Chondrocyte (in vitro differentiated cells): Measurements from ENCODE around the gene SPEF2. TPM values are rescaled to one million over a fixed set of nuclear protein-coding genes. Genes with fewer than 3 reads are reported as not detected.

Experiments
- DNase-seq: peaks from one replicate; pipeline ENCODE4 v3.0.0; 2021; ENCODE audit warnings: mixed read lengths, low spot score
- H3K27ac Mint-ChIP-seq: one replicate; pipeline ENCODE4 v1.8.0; 2021; ENCODE audit warnings: mild to moderate bottlenecking, moderate library complexity, mixed read lengths; ENCODE audit not compliant: unreplicated experiment
- H3K27me3 Mint-ChIP-seq: 2 replicates; pipeline ENCODE4 v1.8.0; 2021; ENCODE audit warnings: low read depth, mixed read lengths
- H3K36me3 Mint-ChIP-seq: 2 replicates; pipeline ENCODE4 v1.8.0; 2021; ENCODE audit warnings: low read depth, mixed read lengths
- H3K4me1 Mint-ChIP-seq: 2 replicates; pipeline ENCODE4 v1.8.0; 2021; ENCODE audit warnings: low read depth, mild to moderate bottlenecking, mixed read lengths
- H3K4me3 Mint-ChIP-seq: one replicate; pipeline ENCODE4 v1.8.0; 2021; ENCODE audit warnings: mild to moderate bottlenecking, moderate library complexity, mixed read lengths; ENCODE audit not compliant: unreplicated experiment
- H3K9me3 Mint-ChIP-seq: 2 replicates; pipeline ENCODE4 v1.8.0; 2021; ENCODE audit warnings: low read depth, mixed read lengths
- total RNA-seq: library from RNA; stranded (reverse); gene quantifications from 3 replicates; pipeline ENCODE4 v1.2.1, GENCODE V29; 2021
- TF ChIP-seq, protein P1 (sequence below): fragments of 200-600 bp; sonication (generic); IDR thresholded peaks from 2 replicates; pipeline ENCODE4 v1.5.0; 2021; ENCODE audit warnings: antibody characterized with exemption, mild to moderate bottlenecking, moderate library complexity

SPEF2 gene
- total RNA-seq, 1 donor from 2014 or later = 3.1 TPM

DNA sequence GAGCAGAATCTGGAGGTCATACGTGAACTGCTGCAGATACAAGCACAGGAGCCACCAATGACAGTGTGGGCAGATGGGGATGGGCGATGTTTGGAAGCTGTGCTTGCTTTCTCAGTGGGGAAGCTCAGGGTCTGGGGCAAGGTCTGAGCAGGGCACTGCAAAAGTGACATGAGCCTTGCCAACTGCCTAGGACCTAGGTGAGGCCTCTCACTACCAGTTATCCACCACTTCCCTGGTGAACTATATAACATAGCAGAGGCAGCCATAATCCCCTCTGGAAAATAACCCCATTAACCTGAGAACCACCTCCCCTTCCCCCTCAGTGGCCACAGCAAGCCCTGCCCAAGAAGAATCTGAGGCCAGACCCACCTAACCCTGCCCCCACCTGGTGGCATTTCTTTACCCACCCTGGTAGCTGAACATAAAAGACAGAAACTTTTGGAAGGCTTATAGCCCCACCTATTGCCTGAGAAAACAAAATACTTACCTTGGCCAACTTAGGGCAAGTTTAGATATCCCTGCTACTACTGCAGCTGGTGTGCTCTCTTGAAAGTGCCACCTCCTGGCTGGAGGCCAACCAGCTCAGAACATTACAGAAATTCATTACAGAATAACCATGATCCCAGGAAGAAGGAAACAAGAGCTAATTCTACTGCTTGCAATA lies 18.8 kb upstream of the SPEF2 start:
- H3K36me3 Mint-ChIP-seq = no peaks in the 10 kb centered on the region
- no peak for DNase-seq
- no peak overlapping the region for H3K27ac Mint-ChIP-seq
- H3K27me3 Mint-ChIP-seq = peaks cover 32% of the 10 kb centered on the region
- TF ChIP-seq, protein P1, sequence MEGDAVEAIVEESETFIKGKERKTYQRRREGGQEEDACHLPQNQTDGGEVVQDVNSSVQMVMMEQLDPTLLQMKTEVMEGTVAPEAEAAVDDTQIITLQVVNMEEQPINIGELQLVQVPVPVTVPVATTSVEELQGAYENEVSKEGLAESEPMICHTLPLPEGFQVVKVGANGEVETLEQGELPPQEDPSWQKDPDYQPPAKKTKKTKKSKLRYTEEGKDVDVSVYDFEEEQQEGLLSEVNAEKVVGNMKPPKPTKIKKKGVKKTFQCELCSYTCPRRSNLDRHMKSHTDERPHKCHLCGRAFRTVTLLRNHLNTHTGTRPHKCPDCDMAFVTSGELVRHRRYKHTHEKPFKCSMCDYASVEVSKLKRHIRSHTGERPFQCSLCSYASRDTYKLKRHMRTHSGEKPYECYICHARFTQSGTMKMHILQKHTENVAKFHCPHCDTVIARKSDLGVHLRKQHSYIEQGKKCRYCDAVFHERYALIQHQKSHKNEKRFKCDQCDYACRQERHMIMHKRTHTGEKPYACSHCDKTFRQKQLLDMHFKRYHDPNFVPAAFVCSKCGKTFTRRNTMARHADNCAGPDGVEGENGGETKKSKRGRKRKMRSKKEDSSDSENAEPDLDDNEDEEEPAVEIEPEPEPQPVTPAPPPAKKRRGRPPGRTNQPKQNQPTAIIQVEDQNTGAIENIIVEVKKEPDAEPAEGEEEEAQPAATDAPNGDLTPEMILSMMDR = peak; percentile 37
- H3K4me1 Mint-ChIP-seq = no peaks in the 10 kb centered on the region
- peaks cover 2% of the 10 kb centered on the region for H3K9me3 Mint-ChIP-seq
- H3K4me3 Mint-ChIP-seq = no peak overlapping the region

DNA sequence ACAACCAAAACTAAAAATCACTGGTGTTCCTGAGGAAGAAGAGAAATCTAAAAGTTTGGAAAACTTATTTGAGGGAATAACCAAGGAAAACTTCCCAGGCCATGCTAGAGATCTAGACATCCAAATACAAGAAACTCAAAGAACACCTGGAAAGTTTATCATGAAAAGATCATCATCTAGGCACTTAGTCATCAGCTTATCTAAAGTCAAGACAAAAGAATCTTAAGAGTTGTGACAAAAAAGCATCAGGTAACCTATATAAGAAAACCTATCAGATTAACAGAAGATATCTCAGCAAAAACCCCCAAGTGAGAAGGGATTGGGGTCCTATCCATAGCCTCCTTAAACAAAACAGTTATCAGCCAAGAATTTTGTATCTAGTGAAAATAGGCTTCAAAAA lies 17.1 kb upstream of the SPEF2 start:
- H3K4me3 Mint-ChIP-seq = no peak overlapping the region
- TF ChIP-seq, protein P1 = no peak
- H3K4me1 Mint-ChIP-seq = no peaks in the 10 kb centered on the region
- H3K36me3 Mint-ChIP-seq = no peaks in the 10 kb centered on the region
- no peak for DNase-seq
- no peak overlapping the region for H3K27ac Mint-ChIP-seq
- H3K27me3 Mint-ChIP-seq = peaks cover 36% of the 10 kb centered on the region
- peaks cover 15% of the 10 kb centered on the region for H3K9me3 Mint-ChIP-seq

DNA sequence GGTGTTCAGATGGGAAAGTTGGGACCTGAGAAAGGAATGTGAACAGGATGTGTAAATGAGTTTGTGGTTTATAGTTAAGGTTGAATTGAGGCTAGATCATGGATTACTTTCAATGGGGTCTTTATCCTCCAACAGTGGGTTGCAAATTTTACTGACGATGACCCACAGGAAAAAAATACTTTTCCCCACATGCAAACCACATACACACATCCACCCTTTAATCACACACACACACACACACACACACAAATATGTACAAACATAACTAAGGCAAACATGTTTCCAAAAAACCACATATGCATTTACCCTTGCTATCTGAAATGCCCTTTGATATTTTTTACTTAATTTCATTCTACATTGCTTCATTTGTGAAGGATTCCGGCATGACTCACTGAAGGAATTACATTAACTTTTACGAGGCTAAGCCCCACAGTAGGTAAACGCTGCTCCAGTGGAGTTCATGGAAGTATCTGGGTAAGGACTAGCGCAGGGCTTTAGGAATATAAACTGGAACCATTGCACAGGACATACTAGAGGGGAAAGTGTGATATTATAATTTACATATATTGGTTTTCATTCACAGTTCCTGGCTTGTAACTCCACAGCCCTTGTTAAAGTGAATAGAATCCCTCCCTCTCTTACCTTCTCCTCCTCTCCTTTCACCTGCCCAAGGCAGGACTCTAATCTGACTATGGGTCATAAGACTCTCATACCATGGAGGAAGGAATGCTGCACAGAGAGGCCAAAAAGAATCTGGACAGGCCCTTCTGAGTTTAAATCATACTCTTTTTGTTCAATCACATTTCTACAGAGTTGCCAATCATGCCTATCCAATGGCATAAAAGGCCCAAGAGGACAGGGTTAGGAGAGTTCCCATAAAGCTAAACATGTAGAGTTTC lies 8.5 kb upstream of the SPEF2 start:
- TF ChIP-seq, protein P1 = no peak
- H3K4me3 Mint-ChIP-seq = no peak overlapping the region
- no peaks in the 10 kb centered on the region for H3K36me3 Mint-ChIP-seq
- H3K27me3 Mint-ChIP-seq = peaks cover 8% of the 10 kb centered on the region
- H3K4me1 Mint-ChIP-seq = no peaks in the 10 kb centered on the region
- DNase-seq = no peak
- peaks cover 23% of the 10 kb centered on the region for H3K9me3 Mint-ChIP-seq
- H3K27ac Mint-ChIP-seq = no peak overlapping the region

DNA sequence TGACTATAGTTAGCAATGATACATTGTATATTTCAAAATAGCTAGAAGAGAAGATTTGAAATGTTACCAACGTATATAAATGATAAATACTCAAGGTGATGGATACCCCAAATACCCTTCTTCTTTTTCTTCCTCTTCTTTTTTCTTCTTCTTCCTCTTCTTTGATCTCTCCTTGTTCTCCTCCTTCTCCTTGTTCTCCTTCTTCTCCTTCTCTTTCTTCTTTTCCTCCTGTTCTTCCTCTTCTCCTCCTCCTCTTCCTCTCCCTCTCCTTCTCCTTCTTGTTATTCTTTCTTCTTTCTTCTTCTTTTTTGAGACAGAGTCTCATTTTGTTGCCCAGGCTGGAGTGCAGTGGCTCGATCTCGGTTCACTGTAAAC lies 616 bp upstream of the SPEF2 start:
- Mint-ChIP-seq H3K27ac (no peak overlapping the region), H3K4me3 (peak overlapping the region; percentile 98), H3K27me3 (peaks cover 12% of the 10 kb centered on the region), H3K9me3 (peaks cover 13% of the 10 kb centered on the region), H3K4me1 (peaks cover 19% of the 10 kb centered on the region), H3K36me3 (no peaks in the 10 kb centered on the region)
- DNase-seq = no peak
- TF ChIP-seq, protein P1 = no peak

DNA sequence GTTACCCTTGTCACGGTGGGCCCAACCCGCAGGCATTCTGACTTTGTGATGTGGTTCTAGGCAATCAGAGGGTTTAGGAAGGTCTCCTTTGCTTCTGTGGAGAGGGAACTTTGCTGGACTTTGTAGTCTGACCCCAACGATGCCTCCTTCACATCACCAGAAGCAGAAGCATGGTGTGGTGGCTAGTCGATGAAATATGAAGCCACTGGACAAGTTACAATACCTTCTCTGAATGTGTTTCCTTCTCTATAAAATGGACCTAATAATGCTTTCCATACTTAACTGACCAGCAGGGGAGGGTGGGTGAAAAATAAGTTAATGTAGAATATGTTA lies 607 bp downstream of the SPEF2 start:
- Mint-ChIP-seq H3K9me3 (peaks cover 13% of the 10 kb centered on the region), H3K27ac (no peak overlapping the region), H3K27me3 (peaks cover 8% of the 10 kb centered on the region), H3K36me3 (no peaks in the 10 kb centered on the region), H3K4me3 (peak overlapping the region; percentile 98), H3K4me1 (peaks cover 19% of the 10 kb centered on the region)
- TF ChIP-seq, protein P1 = no peak
- DNase-seq = no peak
